DMS53 (cell line): ENCODE results near the gene PERM1.
"Not testable (repeated sequence)": the region's sequence is repeated elsewhere in the genome, so short reads cannot be mapped to it uniquely, and the experiment has no call there.

Source experiments
- DNase-seq: peaks from one replicate; lab custom pipeline; 2025; lab: John Stamatoyannopoulos, UW

The PERM1 gene

GRCh38 chr1:964691-965525 is 17.0 kb downstream of the PERM1 start:
- no peak for DNase-seq

DNA sequence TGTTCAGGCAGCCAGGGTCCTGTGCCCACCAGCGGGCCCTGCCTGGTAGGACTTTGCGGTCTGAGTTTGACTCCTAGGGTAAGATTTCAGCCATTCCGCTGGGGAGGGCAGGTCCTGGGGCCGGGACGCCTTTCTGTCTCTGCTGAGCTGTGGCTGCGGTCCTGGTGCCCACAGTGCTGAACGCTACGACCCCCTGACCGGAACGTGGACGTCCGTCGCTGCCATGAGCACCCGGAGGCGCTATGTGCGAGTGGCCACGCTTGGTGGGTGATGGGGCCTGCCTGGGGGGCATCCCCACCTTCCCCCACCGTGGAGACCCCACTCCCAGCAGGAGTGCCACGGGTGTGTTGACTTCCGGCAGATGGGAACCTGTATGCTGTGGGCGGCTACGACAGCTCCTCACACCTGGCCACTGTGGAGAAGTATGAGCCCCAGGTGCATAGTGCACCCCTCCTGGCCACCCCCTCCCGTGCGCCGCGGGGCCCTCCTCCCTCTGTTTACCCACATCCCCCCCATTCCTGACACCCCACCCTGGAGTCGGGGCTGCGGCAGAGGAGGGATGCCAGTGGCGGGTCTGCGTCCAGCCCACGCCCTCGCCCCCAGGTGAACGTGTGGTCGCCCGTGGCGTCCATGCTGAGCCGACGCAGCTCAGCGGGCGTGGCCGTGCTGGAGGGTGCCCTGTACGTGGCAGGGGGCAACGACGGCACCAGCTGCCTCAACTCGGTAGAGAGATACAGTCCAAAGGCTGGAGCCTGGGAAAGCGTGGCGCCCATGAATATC is 18.0 kb downstream of the PERM1 start:
- DNase-seq: no peak

DNA sequence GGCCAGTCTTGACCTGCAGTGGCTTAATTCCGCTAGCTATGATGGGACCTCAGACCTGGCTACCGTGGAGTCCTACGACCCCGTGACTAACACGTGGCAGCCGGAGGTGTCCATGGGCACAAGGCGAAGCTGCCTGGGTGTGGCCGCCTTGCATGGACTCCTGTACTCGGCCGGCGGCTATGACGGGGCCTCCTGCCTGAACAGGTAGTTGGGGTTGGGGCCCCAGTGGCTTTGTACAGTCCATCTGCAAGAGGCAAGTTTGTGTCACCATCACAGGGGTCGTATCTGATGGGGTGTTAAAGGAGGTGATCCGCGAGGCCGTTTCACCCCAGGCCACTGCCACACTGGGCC is 18.6 kb downstream of the PERM1 start:
- no peak for DNase-seq

DNA sequence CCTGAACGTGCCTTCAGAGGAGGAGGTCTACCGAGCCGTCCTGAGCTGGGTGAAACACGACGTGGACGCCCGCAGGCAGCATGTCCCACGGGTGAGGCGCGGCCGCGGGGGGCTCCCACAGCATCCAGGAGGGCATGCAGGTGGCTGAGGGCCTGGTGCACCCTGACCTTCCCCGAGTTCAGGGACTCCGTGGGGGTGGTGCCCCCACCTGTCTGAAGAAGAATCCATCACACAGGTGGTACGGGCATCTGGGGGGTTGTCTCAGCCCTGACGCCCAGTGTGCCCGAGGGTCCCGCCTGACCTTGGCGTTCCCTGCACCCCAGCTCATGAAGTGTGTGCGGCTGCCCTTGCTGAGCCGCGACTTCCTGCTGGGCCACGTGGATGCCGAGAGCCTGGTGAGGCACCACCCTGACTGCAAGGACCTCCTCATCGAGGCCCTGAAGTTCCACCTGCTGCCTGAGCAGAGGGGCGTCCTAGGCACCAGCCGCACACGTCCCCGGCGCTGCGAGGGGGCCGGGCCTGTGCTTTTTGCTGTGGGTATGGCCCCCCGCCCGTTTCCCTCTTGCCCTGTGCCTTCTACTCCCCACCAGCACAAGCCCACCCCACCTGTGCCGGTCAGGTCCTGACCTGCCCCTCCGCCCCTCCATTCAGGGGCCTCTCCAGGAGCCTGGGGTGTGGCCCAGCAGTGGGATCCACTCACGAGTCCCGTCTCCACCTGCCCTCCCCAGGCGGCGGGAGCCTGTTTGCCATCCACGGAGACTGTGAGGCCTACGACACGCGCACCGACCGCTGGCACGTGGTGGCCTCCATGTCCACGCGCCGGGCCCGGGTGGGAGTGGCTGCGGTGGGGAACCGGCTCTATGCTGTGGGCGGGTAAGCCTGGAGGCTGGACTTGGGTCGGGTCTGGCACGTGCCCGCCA is 19.3 kb downstream of the PERM1 start:
- no peak for DNase-seq

GRCh38 chr1:961132-961669 is 20.7 kb downstream of the PERM1 start:
- DNase-seq: no peak

DNA sequence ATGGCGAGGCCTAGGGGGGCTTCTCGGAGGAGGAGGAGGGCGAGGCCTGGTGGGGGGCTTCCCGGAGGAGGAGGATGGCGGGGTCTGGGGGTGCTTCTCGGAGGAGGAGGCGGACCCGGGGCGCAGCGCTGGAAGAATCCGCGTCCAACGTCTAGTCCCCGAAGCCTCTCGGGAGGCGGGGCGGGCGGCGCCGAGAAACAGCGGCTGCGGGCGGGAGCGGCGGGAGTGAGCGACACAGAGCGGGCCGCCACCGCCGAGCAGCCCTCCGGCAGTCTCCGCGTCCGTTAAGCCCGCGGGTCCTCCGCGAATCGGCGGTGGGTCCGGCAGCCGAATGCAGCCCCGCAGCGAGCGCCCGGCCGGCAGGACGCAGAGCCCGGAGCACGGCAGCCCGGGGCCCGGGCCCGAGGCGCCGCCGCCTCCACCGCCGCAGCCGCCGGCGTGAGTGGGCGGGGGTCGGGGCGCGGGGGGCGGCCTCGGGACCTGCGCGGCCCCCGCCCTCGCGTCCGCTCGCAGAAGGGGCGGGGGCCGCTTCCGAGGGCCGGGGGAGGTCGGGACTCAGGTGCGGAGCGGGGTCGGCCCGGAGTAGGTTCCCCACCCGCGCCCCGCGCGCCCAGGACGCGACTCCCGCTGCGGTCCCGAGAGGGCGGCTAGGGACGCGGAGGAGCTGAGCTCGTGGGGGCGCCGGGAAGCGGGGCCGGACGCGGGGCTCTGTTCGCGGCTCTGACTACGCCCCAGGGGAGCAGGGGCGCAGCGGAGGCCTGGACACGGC is 21.3 kb downstream of the PERM1 start, which contains the start of gene KLHL17:
Gene KLHL17, plus strand, starts transcription at position 222 of the 769 bp plus-strand sequence. Its CDS starts 110 bp downstream, at position 332.
- peak; percentile 89 for DNase-seq

DNA sequence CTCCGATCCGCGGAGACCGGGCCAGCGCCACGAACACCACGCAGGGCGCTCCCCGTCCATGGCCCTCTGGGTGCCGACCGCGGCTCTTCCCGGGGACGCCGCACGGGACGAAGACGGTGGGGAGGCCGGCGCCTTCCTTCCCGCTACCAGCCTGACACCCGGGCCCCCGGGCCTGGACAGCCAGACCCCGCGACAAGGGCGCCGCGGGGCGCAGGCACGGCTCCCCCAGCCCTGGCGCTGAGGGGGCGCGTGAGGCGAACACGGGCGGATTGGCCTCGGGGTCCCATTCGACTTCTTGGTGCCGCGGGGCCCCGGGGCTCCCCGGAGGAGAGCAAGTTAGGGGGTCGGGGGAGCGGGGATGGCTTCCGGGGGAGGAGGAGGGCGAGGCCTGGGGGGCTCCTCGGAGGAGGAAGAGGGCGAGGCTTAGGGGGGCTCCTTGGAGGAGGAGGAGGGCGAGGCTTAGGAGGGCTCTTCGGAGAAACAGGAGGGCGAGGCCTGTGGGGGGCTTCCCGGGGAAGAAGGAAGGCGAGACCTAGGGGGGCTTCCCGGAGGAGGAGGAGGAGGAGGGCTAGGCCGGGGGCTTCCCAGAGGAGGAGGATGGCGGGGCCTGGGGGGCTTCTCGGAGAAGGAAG is 22.0 kb downstream of the PERM1 start:
- no peak for DNase-seq

GRCh38 chr1:958823-959730 is 22.8 kb downstream of the PERM1 start, which contains the start of gene NOC2L:
NOC2L (minus strand) TSS chr1:959256; CDS start chr1:959240, 16 bp downstream.
- peak; percentile 95 for DNase-seq

DNA sequence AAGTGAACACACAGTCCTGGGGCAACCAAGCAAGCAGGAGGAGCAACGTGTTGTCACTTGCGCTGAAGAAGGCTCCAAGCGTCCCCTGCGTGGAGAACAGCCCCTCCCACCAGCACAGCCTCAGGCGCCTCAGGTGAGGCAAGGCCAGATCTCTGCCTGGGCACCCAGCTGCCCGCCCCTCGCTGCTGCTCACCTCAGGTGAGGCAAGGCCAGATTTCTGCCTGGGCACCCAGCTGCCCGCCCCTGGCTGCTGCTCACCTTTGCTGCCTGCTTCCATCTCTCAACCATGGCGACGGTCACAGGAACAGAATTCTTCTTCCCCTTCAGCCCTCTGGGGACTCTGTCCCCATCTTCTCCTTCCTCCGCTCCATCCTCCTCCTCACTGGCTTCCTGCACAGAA is 25.3 kb downstream of the PERM1 start:
- DNase-seq: no peak

GRCh38 chr1:955474-955873 is 26.4 kb downstream of the PERM1 start:
- DNase-seq: no peak

DNA sequence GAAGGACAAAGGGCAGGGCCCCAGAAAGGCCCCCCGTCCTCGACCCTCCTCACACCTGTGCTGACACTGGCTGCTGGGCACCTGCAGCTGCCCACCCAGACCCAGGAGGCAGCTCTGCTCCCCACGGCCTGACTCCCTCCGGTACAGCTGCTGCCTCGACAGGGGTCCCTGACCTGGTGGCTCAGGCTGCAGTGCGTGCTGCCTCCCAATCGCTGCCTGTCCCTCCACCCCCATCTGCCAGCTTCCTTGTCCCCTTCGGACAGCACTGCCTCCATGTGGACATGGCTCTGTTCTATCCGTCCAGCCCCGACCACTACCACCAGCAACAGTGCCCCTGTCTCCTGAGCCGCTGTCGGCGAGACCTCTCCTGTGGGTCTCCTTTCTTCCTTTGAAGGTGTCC is 27.0 kb downstream of the PERM1 start:
- DNase-seq: no peak

DNA sequence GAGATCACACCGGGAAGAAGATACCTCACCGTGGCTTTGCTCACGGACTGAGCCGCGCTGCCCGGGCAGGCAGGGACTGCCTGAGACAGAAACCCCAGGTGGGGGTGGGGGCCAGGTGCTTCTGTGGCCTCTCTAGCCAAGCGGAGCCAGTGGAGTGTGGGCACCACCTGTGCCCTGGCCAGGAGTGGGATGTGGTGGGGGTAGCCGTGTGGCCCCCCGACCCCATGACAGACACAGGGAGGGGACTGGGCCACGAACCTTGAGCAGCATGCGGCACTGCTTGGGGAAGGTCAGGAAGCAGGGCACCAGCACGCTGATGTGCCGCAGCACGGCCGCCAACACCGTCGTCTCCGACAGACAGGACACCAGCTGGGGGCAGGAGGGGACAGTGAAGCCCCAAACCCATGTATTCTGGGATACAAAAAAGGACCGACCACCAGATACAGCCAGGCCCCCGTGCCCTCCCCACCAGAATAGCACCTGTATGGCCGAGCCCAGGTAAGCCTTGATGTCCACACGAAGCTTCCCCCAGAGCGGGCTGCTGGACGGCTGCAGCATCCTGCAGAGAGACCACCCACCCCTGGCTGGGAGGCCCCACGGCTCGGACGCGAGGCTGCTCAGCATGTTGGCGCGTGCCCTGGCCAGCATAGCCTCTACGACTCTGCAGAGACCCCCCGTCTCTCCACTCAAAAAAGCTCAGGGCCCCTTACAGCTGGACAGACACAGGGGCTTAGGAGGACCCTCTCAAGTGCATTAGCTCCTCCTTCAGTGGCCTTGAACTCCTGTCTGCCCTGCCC is 28.2 kb downstream of the PERM1 start:
- no peak for DNase-seq

GRCh38 chr1:952603-953002 is 29.3 kb downstream of the PERM1 start:
- DNase-seq: no peak

DNA sequence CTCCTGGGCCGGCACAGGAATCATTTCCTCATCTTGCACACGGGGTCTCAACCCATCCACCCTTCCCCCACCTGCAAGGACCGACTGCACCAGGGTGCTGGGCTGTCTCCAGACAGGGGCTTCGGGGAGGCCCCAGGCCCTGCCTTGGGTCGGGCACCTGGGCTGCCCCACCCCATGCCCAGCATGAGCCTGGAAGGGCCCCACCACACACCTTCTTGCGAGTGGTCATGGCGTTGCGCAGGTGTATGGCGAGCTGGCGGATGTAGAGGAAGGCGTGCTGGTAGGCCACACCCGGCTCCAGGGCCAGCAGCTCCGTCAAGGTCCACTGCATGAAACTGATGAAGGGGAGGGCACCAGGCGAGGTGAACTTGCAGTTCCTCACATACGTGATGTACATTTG is 29.7 kb downstream of the PERM1 start:
- no peak for DNase-seq

DNA sequence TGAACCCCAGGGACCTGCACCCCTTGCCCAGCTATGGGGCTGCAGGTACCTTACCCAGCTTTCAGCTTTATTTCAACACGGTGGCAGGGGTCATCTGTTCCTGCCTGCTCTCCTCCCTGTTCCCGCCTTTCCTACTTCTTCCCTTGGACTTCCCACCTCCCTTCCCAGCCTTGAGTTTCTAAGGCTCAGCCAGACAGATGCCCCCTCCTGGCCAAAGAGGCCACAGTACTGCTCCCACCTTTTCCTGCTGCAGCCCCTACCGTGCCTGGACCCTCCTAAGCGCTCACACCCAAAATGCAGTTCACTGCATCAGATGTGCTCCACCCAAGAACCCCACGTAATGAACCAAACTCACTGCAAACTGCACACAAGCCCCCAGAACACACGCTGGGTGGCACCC is 30.5 kb downstream of the PERM1 start:
- peak; percentile 31 for DNase-seq

GRCh38 chr1:950881-951280 is 31.0 kb downstream of the PERM1 start:
- DNase-seq: no peak

GRCh38 chr1:950268-950667 is 31.6 kb downstream of the PERM1 start:
- no peak for DNase-seq

DNA sequence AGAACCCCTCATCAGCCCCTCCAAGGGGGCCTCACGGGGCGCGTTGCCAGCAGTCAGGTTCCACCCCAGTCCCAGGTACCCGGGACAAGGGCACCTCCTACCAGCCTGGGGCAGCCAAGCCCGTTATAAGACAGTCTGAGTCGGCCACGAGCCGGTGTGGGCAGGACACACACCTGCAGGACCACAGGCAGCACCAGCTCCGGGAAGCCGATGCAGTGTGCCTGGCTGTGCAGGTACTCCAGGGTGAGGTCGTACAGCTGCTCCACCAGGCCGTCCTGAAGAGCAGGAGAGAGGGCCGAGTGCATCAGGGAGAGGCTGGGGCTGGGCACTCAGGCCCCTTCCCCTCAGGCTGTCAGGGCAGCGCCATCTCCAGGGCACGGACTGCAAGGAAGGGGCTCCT is 33.9 kb downstream of the PERM1 start:
- DNase-seq: no peak

- not testable (repeated sequence) for DNase-seq
Measured at GRCh38 chr1:946811-947210, 35.1 kb downstream of the PERM1 start.
